LNCaP clone FGC (cell line): ENCODE data around the gene TREH.

Source experiments
- DNase-seq: peaks from one replicate; pipeline ENCODE4 v3.0.0-alpha.2; 2011; ENCODE audit warnings: low read depth
- H3K4me3 ChIP-seq: 2 replicates; pipeline ENCODE4 v1.5.1; 2011; ENCODE audit warnings: mild to moderate bottlenecking, low read depth, low read length, control low read depth
- TF ChIP-seq, protein P1 (sequence below): IDR thresholded peaks from 2 replicates; pipeline ENCODE4 v1.5.1; 2012; ENCODE audit warnings: mild to moderate bottlenecking; ENCODE audit not compliant: control insufficient read depth, insufficient read depth; ENCODE audit errors: extremely low read depth

TREH gene

DNA sequence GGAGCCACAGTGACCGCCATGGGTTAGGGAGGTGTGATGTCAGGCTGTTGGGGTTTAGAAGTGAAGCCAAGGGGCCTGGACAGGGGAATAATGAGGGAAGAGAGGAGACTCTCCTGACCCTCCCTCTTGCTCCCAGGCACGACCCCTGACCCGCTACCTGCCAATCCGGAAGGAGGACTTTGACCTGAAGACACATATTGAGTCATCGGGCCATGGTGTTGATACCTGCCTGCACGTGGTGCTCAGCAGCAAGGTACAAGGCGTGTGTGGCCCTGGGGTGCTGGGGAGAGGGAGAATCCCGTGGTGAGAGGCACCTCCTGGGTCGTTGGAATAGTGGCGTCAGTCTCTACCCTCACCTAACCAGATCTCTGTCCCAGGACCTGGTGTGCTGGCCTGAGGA is 29.5 kb downstream of the TREH start:
- no peak for DNase-seq
- no peak overlapping the region for H3K4me3 ChIP-seq
- TF ChIP-seq, protein P1, sequence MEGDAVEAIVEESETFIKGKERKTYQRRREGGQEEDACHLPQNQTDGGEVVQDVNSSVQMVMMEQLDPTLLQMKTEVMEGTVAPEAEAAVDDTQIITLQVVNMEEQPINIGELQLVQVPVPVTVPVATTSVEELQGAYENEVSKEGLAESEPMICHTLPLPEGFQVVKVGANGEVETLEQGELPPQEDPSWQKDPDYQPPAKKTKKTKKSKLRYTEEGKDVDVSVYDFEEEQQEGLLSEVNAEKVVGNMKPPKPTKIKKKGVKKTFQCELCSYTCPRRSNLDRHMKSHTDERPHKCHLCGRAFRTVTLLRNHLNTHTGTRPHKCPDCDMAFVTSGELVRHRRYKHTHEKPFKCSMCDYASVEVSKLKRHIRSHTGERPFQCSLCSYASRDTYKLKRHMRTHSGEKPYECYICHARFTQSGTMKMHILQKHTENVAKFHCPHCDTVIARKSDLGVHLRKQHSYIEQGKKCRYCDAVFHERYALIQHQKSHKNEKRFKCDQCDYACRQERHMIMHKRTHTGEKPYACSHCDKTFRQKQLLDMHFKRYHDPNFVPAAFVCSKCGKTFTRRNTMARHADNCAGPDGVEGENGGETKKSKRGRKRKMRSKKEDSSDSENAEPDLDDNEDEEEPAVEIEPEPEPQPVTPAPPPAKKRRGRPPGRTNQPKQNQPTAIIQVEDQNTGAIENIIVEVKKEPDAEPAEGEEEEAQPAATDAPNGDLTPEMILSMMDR: no peak

DNA sequence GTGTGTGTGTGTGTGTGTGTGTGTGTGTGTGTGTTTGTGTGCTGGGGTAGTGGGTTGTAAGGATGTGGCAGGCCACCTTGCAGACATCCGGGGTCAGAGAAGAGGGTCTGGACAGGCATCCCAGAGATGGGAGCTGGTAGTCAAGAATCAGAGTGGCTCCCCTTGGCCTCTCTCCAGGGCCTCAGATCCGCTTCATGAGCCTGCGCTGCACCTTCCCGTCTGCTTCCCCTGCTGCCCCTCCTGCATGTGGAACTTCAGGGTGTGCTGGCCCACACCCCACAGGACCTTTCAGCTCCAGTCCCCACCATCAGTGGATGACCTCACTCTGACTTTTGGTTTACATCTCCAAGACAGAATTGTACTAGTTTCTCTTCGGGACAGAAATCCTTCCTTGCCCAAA is 31.2 kb downstream of the TREH start:
- no peak for DNase-seq
- TF ChIP-seq, protein P1: no peak
- no peak overlapping the region for H3K4me3 ChIP-seq

GRCh38 chr11:118646393-118646792 is 33.1 kb downstream of the TREH start:
- H3K4me3 ChIP-seq: no peak overlapping the region
- TF ChIP-seq, protein P1: no peak
- DNase-seq: no peak

DNA sequence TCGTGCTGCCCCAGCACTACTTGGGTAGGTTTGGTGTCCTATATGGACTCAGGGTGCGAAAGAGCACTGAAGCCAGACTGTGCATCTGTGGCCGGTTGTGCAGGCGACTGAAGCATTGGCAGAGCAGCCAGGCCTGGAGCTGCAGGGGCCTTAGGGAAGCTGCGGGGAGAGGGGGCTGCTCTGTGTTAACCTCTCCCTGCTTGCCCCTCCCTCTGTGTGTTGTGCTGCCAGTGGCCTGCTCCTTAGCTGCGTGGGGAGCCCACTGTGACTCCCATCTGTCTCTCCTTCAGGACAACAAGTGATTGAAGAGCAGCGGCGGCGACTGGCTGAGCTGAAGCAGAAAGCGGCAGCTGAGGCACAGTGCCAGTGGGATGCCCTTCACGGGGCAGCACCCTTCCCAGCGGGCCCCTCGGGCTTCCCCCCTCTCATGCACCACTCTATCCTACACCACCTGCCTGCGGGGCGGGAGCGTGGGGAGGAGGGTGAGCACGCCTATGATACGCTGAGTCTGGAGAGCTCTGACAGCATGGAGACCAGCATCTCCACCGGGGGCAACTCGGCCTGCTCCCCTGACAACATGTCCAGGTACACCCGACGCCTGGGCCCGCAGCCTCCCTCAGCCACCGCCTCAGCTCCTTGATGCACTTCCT is 34.3 kb downstream of the TREH start:
- H3K4me3 ChIP-seq: no peak overlapping the region
- no peak for DNase-seq
- TF ChIP-seq, protein P1: no peak

- no peak for DNase-seq
- TF ChIP-seq, protein P1: no peak
- no peak overlapping the region for H3K4me3 ChIP-seq
These were observed 35.0 kb downstream of the TREH start for GRCh38 chr11:118644496-118644895.

DNA sequence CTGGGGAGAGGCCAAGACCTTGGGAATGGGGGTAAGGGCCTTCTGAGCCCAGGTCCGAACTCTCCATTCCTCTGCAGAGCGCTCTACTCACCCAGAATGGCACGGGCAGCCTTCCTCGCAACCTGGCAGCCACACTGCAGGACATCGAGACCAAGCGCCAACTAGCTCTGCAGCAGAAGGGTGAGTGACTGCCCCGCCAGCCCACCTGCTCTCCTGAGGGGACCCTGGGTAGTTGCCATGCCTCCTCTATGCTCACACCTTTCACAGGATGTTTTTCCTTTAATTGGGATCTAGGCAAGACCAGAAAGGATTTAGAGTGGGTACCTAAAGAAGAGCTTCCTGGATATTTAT is 35.5 kb downstream of the TREH start:
- no peak for DNase-seq
- TF ChIP-seq, protein P1: no peak
- no peak overlapping the region for H3K4me3 ChIP-seq
